ENCODE results near the gene TFDP1. TPM values are rescaled to one million over a fixed set of nuclear protein-coding genes. Genes with fewer than 3 reads are reported as not detected.

The TFDP1 gene
- total RNA-seq, 2 donors from 2014 or later = 50.1 to 62.4 TPM

GRCh38 chr13:113651511-113652403 is 67.2 kb downstream of the TFDP1 start:
- Histone ChIP-seq H3K4me3 (no peak overlapping the region), H3K36me3 (no peaks in the 10 kb centered on the region), H3K27ac (no peak overlapping the region), H3K4me1 (replicated peaks) (no peaks in the 10 kb centered on the region), H3K9me3 (no peaks in the 10 kb centered on the region), H3K27me3 (replicated peaks; ENCODE audit: insufficient read depth) (no peaks in the 10 kb centered on the region)
- DNase-seq (ENCODE audit: low spot score) = no peak
- intact Hi-C loops (cut with DNase I) = no loop called here
- TF ChIP-seq POLR2AphosphoS5 (IDR thresholded peaks at IDR 0.05) = no peak
- TF ChIP-seq CTCF (IDR thresholded peaks at IDR 0.05) = no peak
- TF ChIP-seq POLR2A (IDR thresholded peaks at IDR 0.05) = no peak
- 90% methylated on average over 37 of the region's 37 CpGs for WGBS

GRCh38 chr13:113652404-113653263 is 68.1 kb downstream of the TFDP1 start:
- Histone ChIP-seq H3K27me3 (replicated peaks; ENCODE audit: insufficient read depth) (no peaks in the 10 kb centered on the region), H3K4me1 (replicated peaks) (no peaks in the 10 kb centered on the region), H3K36me3 (no peaks in the 10 kb centered on the region), H3K4me3 (no peak overlapping the region), H3K9me3 (no peaks in the 10 kb centered on the region), H3K27ac (no peak overlapping the region)
- WGBS = 92% methylated on average over 24 of the region's 24 CpGs
- TF ChIP-seq POLR2A (IDR thresholded peaks at IDR 0.05) (no peak), POLR2AphosphoS5 (IDR thresholded peaks at IDR 0.05) (no peak), CTCF (IDR thresholded peaks at IDR 0.05) (no peak)
- intact Hi-C loops (cut with DNase I) = no loop called here
- no peak for DNase-seq (ENCODE audit: low spot score)

- Histone ChIP-seq H3K27ac (no peak overlapping the region), H3K36me3 (no peaks in the 10 kb centered on the region), H3K4me1 (replicated peaks) (no peaks in the 10 kb centered on the region), H3K4me3 (no peak overlapping the region), H3K27me3 (replicated peaks; ENCODE audit: insufficient read depth) (no peaks in the 10 kb centered on the region), H3K9me3 (no peaks in the 10 kb centered on the region)
- DNase-seq (ENCODE audit: low spot score) = no peak
- no peak for TF ChIP-seq POLR2A (IDR thresholded peaks at IDR 0.05)
- TF ChIP-seq POLR2AphosphoS5 (IDR thresholded peaks at IDR 0.05) = no peak
- TF ChIP-seq CTCF (IDR thresholded peaks at IDR 0.05) = no peak
- intact Hi-C loops (cut with DNase I) = no loop called here
- WGBS = 71% methylated on average over 24 of the region's 24 CpGs
These were observed 69.0 kb downstream of the TFDP1 start for GRCh38 chr13:113653264-113654174.

GRCh38 chr13:113654175-113654560 is 69.6 kb downstream of the TFDP1 start:
- no peaks in the 10 kb centered on the region for H3K36me3 ChIP-seq

More at GRCh38 chr13:113654175-113654560, 69.6 kb downstream of the TFDP1 start:
- H3K27me3 ChIP-seq (replicated peaks; ENCODE audit: insufficient read depth) = no peaks in the 10 kb centered on the region
- no peak overlapping the region for H3K27ac ChIP-seq
- TF ChIP-seq CTCF (IDR thresholded peaks at IDR 0.05) (no peak), POLR2AphosphoS5 (IDR thresholded peaks at IDR 0.05) (no peak)
- no peaks in the 10 kb centered on the region for H3K4me1 ChIP-seq (replicated peaks)
- intact Hi-C loops (cut with DNase I) = no loop called here
- H3K4me3 ChIP-seq = no peak overlapping the region
- no peaks in the 10 kb centered on the region for H3K9me3 ChIP-seq
- DNase-seq (ENCODE audit: low spot score) = no peak
- WGBS = 75% methylated on average over 9 of the region's 9 CpGs
